ENCODE data around the gene KDM4B. TPM values are rescaled to one million over a fixed set of nuclear protein-coding genes. Genes with fewer than 3 reads are reported as not detected.

The KDM4B gene
- total RNA-seq, 4 donors from 2014 or later = 16.3 to 38.3 (median 22.4) TPM

DNA sequence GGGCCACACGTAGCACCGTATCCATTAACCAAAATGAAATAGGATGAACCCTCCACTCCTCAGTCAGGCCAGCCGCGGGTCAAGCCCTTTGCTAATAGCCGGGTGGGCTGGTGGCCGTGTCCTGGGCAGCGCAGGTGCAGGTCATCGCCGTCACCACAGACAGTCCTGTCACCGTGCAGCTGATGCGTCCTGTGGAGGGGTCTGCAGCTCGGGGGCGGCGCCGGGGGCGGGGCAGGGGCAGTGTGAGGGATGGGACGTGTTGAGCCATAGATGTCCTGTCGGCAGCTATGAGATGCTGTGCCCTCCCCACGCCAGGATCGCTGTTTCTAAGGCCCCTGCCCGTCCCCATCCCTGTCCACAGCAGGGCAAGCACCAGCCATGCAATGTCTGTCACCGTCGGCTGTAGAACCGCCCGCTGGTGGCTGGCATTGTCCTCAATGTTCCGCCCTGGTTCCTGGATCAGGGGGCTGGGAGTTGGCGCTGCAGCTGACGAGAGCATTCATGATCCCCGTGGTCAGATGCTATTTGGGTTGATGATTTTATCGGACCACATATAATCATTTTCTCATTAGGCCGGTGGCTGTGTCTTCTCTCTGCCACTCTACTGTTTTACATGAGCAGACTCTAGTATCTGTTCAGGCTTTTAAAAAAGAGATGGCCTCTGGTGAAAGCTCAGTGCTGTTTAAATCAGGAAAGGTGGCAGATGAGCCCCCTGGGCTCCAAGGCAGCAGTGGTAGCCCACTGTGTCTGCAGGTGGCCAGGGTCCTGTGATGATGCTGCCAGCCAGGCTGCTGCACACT, 126.1 kb downstream of the KDM4B start:
- ATAC-seq (ENCODE audit: low FRiP score) (no peak), DNase-seq (ENCODE audit: low spot score) (no peak)
- TF ChIP-seq, protein P1, sequence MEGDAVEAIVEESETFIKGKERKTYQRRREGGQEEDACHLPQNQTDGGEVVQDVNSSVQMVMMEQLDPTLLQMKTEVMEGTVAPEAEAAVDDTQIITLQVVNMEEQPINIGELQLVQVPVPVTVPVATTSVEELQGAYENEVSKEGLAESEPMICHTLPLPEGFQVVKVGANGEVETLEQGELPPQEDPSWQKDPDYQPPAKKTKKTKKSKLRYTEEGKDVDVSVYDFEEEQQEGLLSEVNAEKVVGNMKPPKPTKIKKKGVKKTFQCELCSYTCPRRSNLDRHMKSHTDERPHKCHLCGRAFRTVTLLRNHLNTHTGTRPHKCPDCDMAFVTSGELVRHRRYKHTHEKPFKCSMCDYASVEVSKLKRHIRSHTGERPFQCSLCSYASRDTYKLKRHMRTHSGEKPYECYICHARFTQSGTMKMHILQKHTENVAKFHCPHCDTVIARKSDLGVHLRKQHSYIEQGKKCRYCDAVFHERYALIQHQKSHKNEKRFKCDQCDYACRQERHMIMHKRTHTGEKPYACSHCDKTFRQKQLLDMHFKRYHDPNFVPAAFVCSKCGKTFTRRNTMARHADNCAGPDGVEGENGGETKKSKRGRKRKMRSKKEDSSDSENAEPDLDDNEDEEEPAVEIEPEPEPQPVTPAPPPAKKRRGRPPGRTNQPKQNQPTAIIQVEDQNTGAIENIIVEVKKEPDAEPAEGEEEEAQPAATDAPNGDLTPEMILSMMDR (IDR thresholded peaks at IDR 0.05) = no peak

GRCh38 chr19:5095568-5095850, 126.6 kb downstream of the KDM4B start:
- TF ChIP-seq, protein P1 (IDR thresholded peaks at IDR 0.05) = no peak
- DNase-seq (ENCODE audit: low spot score) = no peak
- no peak for ATAC-seq (ENCODE audit: low FRiP score)

- ATAC-seq (ENCODE audit: low FRiP score) (no peak), DNase-seq (ENCODE audit: low spot score) (no peak)
- TF ChIP-seq, protein P1 (IDR thresholded peaks at IDR 0.05) = no peak
Observed at GRCh38 chr19:5096536-5096935, 127.6 kb downstream of the KDM4B start.

GRCh38 chr19:5097331-5097930, 128.5 kb downstream of the KDM4B start:
- DNase-seq (ENCODE audit: low spot score) = no peak
- TF ChIP-seq, protein P1 (IDR thresholded peaks at IDR 0.05) = no peak
- no peak for ATAC-seq (ENCODE audit: low FRiP score)

- no peak for ATAC-seq (ENCODE audit: low FRiP score)
- DNase-seq (ENCODE audit: low spot score) = no peak
- TF ChIP-seq, protein P1 (IDR thresholded peaks at IDR 0.05) = no peak
Observed at GRCh38 chr19:5097959-5098623, 129.2 kb downstream of the KDM4B start.

GRCh38 chr19:5098646-5099045, 129.7 kb downstream of the KDM4B start:
- TF ChIP-seq, protein P1 (IDR thresholded peaks at IDR 0.05) = no peak
- no peak for DNase-seq (ENCODE audit: low spot score)
- no peak for ATAC-seq (ENCODE audit: low FRiP score)

Measured in omental fat pad (tissue), 4 donors.